DMS53 treated with DMSO at 0.1 percent for 48 hours (cell line): Measurements from ENCODE around the gene C1orf35.

ENCODE experiments used
- DNase-seq: peaks from one replicate; lab custom pipeline; 2025; ENCODE audit not compliant: unreplicated experiment; lab: John Stamatoyannopoulos, UW

C1orf35 gene

DNA sequence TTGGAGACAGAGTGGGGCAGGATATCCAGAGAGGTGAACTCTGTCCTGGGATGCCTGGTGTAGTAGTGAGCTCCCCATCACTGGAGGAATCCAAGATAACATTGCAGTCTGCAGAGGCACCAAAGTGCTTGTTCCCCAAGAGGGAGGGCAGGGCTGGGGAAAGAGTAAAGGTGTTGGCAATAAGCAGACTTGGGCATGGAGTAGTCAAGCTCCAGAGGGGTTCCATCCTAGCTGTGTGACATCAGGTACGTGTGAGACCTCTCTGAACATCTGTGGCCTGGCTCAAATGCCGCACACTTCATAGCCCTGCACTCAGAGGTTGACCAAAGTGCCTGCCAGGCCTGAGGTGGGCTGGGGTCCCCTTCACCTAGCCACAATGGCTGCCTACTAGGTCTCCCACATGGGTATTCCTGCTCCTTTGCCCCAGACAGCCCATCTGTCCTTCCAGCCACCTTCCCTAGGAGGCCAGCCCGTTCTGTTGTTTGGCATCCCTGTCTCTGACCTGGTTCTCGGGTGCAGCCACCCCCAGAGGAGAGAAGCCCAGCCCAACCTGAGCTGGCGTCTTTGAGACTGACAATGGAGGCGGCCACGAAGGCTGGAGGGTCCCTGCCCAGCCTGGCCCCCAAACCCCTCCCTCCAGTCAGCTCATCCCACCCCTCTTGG lies 23.4 kb downstream of the C1orf35 start:
- DNase-seq = no peak

DNA sequence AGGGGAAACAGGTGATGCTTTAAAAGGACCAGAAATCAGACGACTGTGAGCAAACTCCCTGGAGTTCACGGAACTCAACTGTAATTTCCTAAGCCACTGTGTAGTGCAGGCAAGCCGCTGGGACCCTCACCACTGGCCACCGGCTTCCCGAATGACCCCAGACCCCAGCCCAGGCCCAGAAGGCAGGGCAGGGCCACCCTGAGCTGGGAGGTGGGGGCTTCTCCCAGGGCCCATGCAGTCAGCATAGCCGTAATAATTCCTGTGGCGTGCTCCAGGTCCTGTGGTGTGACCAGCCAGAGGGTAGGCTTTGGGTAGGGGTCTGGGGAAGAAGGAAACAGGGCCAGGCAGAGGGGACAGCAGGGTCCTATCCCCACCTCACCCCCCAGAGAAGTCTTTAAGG lies 24.1 kb downstream of the C1orf35 start:
- DNase-seq = no peak

DNA sequence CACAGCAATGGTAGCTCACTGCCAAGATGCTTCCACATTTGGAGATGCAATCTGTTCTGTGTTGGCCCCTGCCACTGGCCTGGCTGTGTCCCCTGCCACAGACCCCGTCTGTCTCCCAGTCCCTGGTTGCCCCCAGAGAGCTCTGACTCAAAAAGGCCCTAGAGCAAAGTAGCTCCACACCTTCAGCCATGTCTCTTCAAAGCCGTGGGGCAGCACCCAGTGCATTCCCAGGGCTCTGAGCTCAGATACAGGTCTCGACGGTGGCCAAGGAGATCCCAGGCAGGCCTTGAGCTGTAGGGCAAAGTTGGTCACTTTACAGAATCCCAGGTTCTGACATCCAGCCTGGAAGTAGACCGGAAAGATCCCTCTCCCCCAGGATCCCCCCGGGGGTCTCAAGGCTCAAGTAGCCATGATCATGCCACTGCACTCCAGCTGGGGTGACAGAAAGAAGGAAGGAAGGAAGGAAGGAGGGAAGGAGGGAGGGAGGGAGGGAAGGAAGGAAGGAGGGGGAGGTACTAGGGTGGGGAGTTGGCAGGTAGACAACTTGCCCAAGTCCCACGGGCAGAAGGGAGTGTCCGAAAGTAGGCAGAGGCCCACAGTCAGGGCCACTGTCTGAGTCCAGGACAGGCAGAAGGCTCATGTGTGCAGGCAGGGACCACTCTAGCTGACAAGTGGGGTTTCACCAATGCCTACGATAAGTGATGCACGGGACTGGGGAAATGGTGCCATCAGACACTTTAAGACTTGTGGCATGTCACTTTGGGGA lies 25.4 kb downstream of the C1orf35 start:
- DNase-seq = no peak

DNA sequence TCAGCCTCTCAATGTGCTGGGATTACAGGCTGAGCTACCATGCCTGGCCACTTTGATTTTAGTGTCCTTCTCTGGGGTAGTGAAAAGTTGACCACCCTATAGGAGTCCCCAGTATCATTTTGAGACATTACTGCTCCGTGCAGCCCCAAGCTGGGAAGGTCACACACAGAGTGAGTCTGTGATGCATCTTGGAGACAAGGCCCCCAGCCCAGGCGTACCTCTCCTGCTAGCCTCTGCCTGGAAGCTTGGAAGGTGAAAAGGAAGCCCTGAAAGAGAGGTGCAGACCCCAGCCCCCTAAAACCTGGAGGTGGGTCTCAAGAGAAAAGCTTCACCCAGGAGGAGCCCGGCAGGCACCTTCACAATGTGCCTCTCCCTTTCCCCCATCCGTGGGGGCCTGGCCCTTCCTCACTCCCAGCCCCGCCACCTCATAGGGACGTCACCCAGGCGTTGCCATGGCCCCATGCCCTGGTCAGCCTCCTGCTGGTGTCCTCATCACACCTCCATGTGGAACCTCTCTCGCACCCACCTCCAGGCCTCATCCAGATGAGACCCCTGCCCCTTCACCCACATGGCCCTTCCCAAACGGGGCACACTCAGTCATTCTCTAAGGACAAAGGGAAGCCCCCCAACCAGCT lies 26.2 kb downstream of the C1orf35 start:
- DNase-seq = no peak

DNA sequence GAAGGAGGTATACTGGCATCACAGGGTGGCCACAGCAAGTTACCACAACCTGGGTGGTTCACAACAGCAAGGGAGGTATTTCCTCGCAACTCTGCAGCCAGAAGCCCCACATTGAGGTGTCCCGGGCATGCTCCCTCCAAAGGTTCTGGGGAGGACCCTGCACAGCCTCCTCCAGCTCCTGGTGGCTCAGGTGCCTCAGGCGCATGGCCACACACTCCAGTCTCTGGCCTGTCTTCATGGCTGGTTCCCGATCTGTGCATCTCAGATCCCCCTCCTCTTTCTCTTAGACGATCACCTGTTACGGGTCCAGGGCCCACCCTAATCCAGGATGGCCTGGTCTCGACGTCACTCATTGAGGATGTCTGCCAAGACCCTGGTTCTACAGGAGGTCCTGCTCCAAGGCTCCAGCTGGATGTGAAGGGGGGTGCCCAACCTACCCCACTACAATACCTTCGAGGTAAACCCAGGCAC lies 27.3 kb downstream of the C1orf35 start:
- DNase-seq = no peak

DNA sequence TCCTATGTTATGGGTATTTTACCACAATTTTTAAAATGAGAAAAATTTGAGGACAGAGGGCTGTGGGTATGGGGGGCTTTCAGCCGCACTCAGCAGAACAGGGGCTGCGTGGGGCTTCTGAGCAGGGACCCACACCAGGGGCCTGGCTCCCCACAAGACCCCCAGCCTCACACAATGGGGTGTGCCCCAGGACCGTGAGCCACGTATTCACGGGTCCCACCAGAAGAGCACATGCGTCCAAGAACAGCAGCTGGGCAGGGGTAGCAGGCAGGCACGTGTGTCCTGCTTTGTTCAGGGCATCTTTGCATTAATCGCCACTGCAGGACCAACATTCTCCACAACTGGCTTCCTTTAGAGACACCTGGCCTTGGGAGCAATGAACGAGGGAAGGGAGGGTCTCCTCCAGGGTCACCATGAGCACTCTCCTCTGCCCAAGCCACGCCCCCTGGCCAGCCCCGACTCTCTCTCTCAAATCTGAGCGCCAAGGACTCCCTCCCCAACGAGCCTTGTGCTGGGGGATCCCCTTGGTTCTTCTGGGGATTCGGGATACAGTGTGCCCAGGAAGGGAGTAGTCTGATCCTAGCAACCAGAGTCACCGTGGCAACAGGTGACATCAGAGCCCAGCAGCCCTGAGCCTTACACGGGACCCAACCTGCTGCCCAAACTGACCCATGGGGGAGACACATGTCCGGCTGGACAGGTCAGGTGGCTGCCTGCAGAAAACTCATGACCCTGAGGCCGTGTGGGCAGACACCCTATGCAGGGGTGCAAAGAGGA lies 28.0 kb downstream of the C1orf35 start:
- no peak for DNase-seq

DNA sequence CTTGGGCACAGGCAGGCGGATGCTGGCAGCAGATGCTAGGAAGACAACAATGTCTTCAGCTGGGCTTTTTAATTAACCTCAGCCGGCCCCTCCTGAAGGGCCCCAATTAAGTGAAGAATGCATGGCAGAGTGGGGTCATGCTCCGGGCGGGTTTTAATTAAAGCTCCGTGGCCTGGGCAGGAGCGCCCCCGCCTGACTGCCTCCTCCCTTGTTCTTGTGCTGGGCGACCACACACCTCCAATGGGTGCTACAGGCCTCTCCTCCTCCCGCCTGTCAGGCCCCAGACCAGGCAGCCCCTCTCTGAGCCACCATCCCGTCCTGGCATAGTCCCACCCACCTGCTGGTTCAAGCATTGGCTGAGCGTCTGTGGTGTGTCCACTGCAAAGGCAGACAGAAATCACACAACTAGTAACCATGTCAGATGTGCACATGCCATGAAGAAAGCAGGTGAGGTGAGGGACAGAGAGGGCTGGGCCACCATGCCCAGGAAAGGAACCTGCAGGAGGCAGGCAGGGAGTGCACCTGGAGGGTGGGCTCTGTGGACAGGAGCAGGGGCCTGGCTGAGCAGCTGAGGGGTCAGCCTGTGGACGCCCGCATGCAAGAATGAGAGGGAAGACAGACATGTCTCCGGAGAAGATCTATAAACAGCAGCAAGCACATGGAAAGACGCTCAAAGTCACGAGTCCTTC lies 29.1 kb downstream of the C1orf35 start:
- no peak for DNase-seq

DNA sequence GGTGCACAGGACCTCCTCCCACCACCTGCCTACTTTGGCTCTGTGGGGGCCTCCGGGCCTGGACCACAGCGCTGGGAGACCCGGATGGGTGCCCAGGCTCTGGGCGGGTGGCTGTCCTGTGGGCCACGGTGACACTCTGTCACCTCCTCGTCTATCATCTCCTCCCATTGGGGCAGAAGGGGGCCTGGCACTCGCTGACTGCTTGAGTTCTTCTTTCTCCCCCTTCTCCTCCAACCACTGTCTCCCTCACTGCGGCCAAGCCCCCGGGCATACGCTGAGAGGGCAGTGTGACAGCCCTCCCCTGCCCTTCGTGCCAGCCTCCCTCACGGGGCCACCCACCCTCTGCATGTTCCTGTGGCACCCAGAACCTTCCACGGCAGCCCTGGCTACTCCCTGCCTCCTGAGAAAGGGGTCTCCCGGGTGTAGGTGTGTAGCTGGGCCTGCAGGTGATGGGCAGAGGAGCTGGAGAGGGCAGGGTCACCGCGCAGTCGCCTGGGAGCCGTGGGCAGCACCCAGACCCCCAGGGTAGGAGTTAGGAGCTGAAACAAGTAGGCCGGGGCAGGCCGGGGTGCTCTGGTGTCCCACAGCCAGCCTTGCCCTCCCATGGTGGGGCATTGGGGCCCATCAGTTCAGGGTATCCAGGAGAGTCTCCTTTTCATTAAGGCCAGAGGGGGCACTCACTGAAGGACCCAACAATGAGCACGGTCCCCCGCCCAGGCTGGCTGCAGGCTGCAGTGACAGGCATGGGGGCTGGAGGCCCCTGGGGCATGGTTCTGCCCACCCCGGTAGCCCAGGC lies 29.9 kb downstream of the C1orf35 start:
- no peak for DNase-seq

DNA sequence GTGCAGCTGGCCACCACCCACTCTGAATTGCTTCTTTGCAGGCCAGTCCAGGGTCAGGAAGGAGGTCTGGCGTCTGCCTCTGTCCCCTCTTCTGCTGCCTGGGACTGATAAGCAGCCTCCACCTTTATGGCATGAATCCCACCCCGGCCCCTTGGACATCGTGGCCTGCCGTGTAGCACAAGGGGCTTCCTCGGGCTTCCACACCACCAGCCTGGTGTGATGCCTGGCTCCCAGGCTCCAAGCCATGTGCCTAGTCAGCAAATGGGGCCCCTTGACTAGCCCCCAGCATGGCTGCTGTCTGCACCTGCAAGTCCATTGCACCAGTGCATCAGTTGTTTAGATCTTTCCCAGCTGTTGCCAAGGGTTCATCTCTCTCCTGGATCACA lies 30.5 kb downstream of the C1orf35 start:
- DNase-seq = no peak

DNA sequence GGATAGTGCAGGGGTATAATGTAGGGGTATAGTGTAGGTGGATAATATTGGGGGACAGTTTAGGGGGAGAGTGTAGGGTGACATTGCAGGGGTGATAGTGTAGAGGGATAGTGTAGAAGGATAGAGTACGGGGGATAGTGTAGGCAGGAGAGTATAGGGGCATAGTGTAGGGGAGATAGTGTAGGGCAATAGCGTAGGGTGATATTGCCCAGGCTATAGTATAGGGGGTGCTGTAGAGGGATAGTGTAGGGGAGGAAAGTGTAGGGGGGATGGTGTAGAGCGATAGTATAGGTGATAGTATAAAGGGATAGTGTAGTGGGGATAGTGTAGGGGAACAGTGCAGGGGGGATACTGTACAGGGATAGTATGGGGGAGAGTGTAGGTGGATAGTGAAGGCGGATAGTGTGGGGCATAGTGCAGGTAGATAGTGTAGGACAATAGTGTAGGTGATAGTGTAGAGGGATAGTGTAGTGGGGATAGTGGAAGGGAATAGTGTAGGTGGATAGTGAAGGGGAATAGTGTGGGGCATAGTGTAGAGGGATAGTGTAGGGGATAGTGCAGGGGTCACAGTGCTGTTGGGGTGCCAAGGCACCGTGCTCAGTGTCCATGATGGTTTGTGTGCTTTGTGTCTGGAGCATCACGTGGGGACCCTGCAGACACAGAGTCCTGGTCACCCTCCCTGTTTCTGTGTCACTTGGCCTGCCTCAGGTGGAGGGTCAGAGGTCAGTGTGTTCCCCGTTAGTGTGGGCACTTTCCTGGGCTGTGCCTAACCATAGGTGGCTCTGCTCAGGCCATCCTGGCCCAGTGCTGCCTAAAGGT lies 31.1 kb downstream of the C1orf35 start:
- no peak for DNase-seq

DNA sequence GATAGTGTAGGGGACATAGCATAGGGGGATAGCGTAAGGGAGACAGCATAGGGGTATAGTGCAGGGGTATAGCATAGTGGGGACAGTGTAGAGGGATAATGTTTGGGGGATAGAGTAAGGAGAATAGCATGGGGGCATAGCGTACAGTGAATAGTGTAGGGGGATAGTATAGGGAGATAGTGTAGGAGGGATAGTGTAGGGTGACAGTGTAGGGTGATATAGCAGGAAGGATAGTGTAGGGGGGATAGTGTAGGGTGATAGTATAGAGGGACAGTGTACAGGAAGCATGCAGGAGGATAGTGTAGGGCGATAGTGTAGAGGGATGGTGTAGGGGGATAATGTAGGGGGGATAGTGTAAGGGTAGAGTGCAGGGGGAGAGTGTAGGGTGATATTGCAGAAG lies 32.3 kb downstream of the C1orf35 start:
- no peak for DNase-seq

DNA sequence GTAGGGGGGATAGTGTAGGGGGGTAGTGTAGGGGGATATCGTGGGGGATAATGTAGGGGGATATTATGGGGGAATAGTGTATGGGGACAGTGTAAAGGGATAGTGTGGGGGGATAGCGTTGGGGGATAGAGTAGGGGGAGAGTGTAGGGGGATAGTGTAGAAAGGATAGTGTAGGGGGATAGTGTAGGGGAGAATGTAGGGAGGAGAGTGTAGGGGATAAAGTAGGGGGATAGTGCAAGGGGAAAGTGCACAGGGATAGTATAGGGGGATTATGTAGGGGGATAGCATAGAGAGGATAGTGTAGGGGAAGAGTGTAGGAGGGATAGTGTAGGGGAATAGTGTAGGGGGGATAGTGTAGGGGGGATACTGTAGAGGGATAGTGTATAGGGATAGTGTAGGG lies 33.0 kb downstream of the C1orf35 start:
- DNase-seq = no peak

DNA sequence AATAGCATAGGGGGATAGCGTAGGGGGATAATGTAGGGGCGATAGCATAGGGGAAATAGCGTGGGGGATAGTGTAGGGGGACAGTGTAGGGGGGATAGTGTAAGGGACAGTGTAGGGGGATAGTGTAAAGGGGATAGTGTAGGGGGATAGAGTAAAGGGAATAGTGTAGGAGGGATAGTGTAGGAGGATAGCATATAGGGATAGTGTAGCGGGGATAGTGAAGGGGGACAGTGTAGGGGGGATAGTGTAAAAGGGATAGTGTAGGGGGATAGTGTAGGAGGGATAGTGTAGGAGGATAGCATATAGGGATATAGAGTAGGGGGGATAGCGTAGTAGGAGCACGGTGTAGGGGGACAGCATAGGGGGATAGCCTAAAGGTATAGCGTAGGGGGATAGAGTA lies 34.8 kb downstream of the C1orf35 start:
- DNase-seq = no peak

DNA sequence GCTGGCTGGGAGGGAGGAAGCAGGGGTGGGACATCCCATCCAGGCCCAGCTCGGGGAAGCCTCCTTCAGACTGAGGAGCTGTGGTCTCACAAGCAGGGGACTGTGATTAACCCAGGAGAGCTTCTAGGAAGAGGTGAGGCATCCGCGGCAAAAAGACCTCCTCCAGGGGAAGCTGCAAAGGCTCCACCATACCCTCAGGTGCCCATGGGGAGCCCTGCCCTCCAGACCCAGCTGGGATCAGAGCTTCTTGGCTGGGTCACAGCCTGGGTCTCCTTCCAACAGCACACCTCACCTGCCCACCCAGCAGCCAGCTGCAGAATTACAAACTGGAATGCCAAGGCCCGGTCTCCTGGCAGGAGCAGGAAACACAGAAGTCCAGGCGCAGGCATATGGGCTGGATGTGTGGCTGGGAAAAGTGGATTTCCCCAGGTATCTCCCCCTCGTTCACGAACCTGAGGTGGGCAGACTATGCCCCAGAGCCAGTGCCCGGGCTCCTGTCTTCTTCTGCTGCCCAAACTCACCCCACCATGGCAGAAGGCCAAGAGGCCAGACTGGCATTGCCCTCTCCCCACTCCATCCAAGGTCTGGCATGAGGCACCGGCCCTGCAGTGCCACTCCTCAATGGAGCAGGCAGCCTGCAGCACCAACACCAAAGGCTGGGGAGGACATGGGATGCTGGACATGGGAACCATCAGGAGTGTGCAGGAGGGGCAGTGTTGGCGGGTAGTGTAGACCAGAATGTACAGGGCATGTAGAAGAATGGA lies 36.1 kb downstream of the C1orf35 start:
- no peak for DNase-seq

DNA sequence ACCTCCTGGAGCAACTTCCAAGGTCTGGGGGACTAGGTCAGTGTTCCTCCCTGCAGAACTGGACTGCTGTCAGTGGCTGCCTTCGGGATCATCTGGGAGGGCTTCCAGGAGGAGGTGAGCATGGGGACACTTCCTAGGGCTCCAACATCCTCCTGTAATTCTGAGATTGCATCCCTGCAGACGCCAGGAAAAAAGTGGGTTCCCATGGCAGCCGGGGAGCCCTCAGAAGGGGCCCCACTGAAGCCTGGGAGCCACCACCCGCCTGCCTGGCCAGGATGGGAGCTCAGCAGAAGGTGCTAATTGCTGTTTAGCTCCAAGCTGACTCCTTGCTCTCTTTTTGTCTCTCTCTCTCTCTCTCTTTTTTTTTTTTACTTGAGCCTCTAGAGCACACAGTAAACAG lies 36.7 kb downstream of the C1orf35 start:
- no peak for DNase-seq

DNA sequence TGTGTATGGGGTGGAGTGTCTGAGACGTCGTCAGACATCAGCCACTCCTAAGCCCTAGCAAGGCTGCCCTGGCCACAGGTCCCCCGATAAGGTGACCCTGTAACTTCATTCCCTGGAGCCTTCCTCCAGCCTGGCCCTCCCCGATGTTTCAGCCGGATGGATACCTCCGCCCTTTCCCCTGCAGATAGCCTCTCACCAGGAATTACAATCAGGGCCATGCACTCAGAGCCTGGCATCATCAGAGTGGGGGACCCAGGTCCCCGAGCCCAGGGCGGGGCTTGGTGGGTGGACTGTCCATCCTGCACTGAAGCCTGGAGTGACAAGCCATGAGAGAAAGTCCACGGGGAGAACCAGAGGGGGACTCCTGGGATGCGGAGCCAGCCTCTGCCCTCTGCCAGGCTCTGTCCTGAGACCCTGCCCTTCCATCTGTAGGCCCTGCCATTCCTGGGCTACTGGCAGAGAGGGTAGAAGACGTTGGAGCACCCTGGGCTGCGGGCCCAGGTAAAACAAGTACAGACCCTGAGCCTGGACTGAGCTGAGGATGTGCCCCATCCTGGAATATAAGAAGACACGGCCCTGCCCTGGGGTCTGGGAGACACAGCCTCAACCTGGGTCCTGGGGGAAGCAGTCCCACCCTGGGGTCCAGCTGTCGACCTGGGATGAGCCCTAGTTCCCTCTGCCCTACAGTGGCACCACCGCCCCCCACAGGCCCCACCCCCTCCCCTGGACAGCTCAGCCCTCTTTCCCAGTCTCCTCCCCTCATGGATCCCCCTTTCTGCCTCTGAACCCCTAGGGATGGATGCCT lies 37.4 kb downstream of the C1orf35 start:
- no peak for DNase-seq

DNA sequence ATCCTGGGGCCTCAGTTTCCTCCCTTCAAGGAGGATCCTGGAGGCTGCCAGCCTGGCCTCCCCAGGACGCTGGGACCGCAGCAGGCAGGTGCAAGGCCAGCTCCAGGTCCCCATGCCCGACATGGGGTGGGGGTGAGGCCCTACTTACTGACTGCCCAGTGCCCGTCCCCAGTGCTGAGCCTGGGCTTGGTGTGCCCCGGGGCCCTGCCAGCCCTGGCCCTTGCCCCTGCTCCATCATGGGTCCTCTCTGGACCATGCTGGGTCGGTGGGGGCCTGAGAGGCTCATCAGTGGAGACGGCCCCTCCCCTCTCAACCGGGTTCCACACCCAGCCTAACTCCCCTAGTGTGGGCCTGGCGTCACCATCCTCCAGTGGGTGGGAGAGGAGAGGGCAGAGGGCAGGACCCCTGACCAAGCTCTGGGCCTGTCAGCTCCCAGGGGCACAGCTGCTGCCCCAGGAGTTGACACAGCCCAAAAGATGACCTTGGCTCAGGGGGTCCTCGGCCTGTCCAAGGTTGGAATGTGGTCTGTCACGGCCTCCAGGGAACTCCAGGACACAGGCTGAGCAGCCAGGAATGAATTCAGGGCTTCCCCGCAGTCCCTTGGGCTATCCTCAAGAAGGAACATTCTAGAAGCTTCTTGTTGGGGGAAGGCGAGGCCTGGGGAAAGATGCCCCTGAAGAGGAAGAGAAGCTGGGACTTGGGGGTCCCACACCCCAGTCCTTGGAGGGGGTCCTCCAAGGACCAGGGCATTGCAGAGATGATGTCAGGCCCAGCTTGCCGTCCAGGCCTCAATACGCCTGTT lies 38.2 kb downstream of the C1orf35 start:
- DNase-seq = no peak
